ENCODE results near the gene PRAC2. TPM values are rescaled to one million over a fixed set of nuclear protein-coding genes. Genes with fewer than 3 reads are reported as not detected.

The PRAC2 gene
- total RNA-seq, 1 experiment from 2014 or later: not detected

GRCh38 chr17:48726114-48726915, 3.3 kb downstream of the PRAC2 start:
- no peak for TF ChIP-seq CTCF (IDR thresholded peaks at IDR 0.05; ENCODE audit: unreplicated experiment)
- Mint-ChIP-seq H3K9me3 (ENCODE audit: unreplicated experiment) (no peaks in the 10 kb centered on the region), H3K4me3 (ENCODE audit: unreplicated experiment) (no peak overlapping the region), H3K4me1 (ENCODE audit: insufficient read depth, unreplicated experiment) (peaks cover 11% of the 10 kb centered on the region), H3K36me3 (ENCODE audit: insufficient read depth, unreplicated experiment) (no peaks in the 10 kb centered on the region), H3K27ac (ENCODE audit: low read depth, unreplicated experiment) (no peak overlapping the region), H3K27me3 (ENCODE audit: insufficient read depth, unreplicated experiment) (peaks cover 75% of the 10 kb centered on the region)
- intact Hi-C loops (cut with micrococcal nuclease): no loop called here
- BruUV-seq (replicated peaks): no TSS peak
- DNase-seq (ENCODE audit: unreplicated experiment): no peak
- CTCF ChIA-PET: interaction anchor here (0.6 to 5.0 kb wide), 15 partner anchors 21 to 312 kb away, joined by 3 to 81 read pairs (median 5); no protein-coding TSS in a partner anchor
- POLR2A ChIA-PET: interaction anchor here (3.5 kb wide), 1 partner anchor 65 kb away, joined by 17 read pairs; no protein-coding TSS in a partner anchor

DNA sequence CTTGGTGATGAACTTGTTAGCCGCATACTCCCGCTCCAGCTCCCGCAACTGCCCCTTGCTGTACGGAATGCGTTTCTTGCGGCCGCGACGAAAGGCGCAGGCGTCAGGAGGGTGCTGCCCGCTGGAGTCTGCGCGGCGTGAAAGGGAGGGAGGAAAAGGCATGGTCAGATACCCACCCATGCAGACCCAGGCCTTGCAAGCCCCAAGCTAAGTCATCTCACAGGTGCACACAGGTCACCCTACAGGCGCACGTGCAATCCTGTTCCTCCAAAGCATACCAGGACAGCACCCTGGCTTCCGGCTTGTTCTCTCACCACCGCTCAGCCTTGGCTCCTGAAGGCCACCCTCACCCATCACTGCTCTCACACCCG, 3.9 kb downstream of the PRAC2 start:
- TF ChIP-seq CTCF (IDR thresholded peaks at IDR 0.05; ENCODE audit: unreplicated experiment): no peak
- Mint-ChIP-seq H3K4me1 (ENCODE audit: insufficient read depth, unreplicated experiment) (peaks cover 11% of the 10 kb centered on the region), H3K36me3 (ENCODE audit: insufficient read depth, unreplicated experiment) (no peaks in the 10 kb centered on the region), H3K27ac (ENCODE audit: low read depth, unreplicated experiment) (no peak overlapping the region), H3K9me3 (ENCODE audit: unreplicated experiment) (no peaks in the 10 kb centered on the region), H3K4me3 (ENCODE audit: unreplicated experiment) (no peak overlapping the region), H3K27me3 (ENCODE audit: insufficient read depth, unreplicated experiment) (peaks cover 81% of the 10 kb centered on the region)
- no TSS peak for BruUV-seq (replicated peaks)
- DNase-seq (ENCODE audit: unreplicated experiment): no peak
- intact Hi-C loops (cut with micrococcal nuclease): no loop called here
- ChIA-PET CTCF (interaction anchor here (0.7 to 5.0 kb wide), 6 partner anchors 36 to 312 kb away, joined by 3 to 27 read pairs (median 6); no protein-coding TSS in a partner anchor), POLR2A (no interaction called here)

DNA sequence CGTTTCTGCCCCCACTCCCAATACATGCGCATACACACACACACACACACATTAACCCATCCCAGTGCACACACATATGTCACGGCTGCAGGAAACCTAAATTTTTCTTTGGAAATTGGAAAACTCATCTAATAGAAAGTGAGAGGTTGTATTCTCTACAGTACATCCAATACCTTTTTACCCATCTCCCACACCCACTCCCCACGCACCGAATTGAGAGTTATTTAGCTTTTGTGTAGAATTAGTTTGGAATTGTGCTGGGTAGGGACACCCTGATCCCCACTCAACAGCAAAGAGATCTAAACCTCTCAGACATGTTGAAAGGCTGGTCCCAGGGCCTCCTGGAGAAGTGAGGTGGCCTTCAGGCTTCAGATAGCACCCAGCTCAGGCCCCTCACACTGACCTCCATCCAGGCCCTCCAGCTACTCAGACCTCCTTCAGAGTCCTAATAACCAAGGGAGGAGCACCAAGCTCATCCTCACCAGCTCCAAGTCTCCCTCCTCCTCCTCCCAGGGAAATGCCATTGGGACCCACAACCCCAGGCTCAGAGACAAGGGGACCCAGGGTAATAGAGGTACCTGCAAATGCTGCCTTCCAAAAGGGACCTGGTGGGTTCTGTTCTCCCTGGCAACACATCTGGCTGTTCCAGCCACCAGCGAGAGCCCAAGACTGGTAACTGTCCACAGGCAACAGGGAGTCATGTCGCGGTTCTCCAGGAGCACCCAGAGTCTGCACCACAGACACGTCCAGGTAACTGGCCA, 4.6 kb downstream of the PRAC2 start:
- Mint-ChIP-seq H3K4me1 (ENCODE audit: insufficient read depth, unreplicated experiment) (peaks cover 11% of the 10 kb centered on the region), H3K36me3 (ENCODE audit: insufficient read depth, unreplicated experiment) (no peaks in the 10 kb centered on the region), H3K27me3 (ENCODE audit: insufficient read depth, unreplicated experiment) (peaks cover 88% of the 10 kb centered on the region), H3K9me3 (ENCODE audit: unreplicated experiment) (no peaks in the 10 kb centered on the region), H3K27ac (ENCODE audit: low read depth, unreplicated experiment) (no peak overlapping the region), H3K4me3 (ENCODE audit: unreplicated experiment) (no peak overlapping the region)
- intact Hi-C loops (cut with micrococcal nuclease): no loop called here
- DNase-seq (ENCODE audit: unreplicated experiment): no peak
- no peak for TF ChIP-seq CTCF (IDR thresholded peaks at IDR 0.05; ENCODE audit: unreplicated experiment)
- no TSS peak for BruUV-seq (replicated peaks)
- ChIA-PET POLR2A (interaction anchor here (1.1 kb wide), 1 partner anchor 62 kb away, joined by 3 read pairs; no protein-coding TSS in a partner anchor), CTCF (interaction anchor here (0.5 to 5.0 kb wide), 8 partner anchors 48 to 563 kb away, joined by 3 to 26 read pairs (median 3); no protein-coding TSS in a partner anchor)
